K562 (cell line): ENCODE measurements around the gene RIPOR2. TPM values are rescaled to one million over a fixed set of nuclear protein-coding genes. Genes with fewer than 3 reads are reported as not detected.

ENCODE experiments used
- ATAC-seq: fragments of 200-7000 bp; cut with Tn5 transposase; 3 replicates; pipeline ENCODE4 v1.9.1; 2020; ENCODE audit warnings: moderate library complexity
- BruUV-seq: library from RNA; stranded (reverse); fragments of 400-500 nt; replicated peaks from 2 replicates; lab custom pipeline; 2021; lab: Mats Ljungman, UMichigan
- CTCF ChIA-PET: fragments of 300-600 bp; formaldehyde crosslinking; extraction: SDS; loops from one replicate; lab custom pipeline; 2021; ENCODE audit warnings: low intra/inter-chr PET ratio; lab: Yijun Ruan, JAX
- POLR2A ChIA-PET: fragments of 300-600, 350-650 bp; sonication (Branson Sonifier 250); formaldehyde crosslinking; extraction: SDS; loops from one replicate; lab custom pipeline; 2021; ENCODE audit warnings: antibody characterized with exemption, inconsistent platforms; lab: Yijun Ruan, JAX
- DNase-seq, 4 experiments: peaks; one replicate each; pipeline versions ENCODE4 v3.0.0 to v3.0.0-alpha.2; 2011 to 2018; ENCODE audit warnings: low spot score in 3 of 4, mixed read lengths in 3 of 4; ENCODE audit errors: extremely low read depth in 1 of 4
- FAIRE-seq: peaks from 2 replicates; lab custom pipeline; 2011; peaks lifted over from hg19 to GRCh38; lab: Jason Lieb, UNC
- H2AFZ ChIP-seq: 2 replicates; pipeline ENCODE4 v1.6.0; 2011; ENCODE audit warnings: low read depth, low read length, control low read depth, inconsistent platforms
- H3K27ac ChIP-seq: fragments of 200-600 bp; 3 replicates; pipeline ENCODE4 v1.8.0; 2011; ENCODE audit warnings: low read depth, mild to moderate bottlenecking, control low read depth, inconsistent platforms, low read length, moderate library complexity, mixed read lengths; ENCODE audit errors: extremely low read depth
- H3K27me3 ChIP-seq, 2 experiments: fragments of 300-600 bp in 1 of 2; 2 replicates in 1 of 2; 3 replicates in 1 of 2; pipeline versions ENCODE4 v1.6.0 to v1.8.0; 2011; ENCODE audit warnings: inconsistent platforms in 2 of 2, low read length in 2 of 2, mild to moderate bottlenecking in 1 of 2, mixed read lengths in 1 of 2, moderate library complexity in 1 of 2; ENCODE audit not compliant: control insufficient read depth in 2 of 2, insufficient read depth in 2 of 2
- H3K36me3 ChIP-seq: fragments of 300-600 bp; 3 replicates; pipeline ENCODE4 v1.8.0; 2011; ENCODE audit warnings: mild to moderate bottlenecking, low read length, inconsistent platforms; ENCODE audit not compliant: control insufficient read depth, insufficient read depth
- H3K4me1 ChIP-seq, 2 experiments: fragments of 200-600 bp in 1 of 2; replicated peaks in 1 of 2; 2 replicates in 1 of 2; 3 replicates in 1 of 2; pipeline versions ENCODE4 v1.5.1 to v1.8.0; 2011; ENCODE audit warnings: inconsistent platforms in 2 of 2, low read length in 2 of 2, mild to moderate bottlenecking in 1 of 2, mixed read lengths in 1 of 2, moderate library complexity in 1 of 2; ENCODE audit not compliant: control insufficient read depth in 2 of 2, insufficient read depth in 2 of 2
- H3K4me2 ChIP-seq: 2 replicates; pipeline ENCODE4 v1.6.1; 2011; ENCODE audit warnings: low read length, control low read depth, inconsistent platforms, mixed read lengths; ENCODE audit not compliant: insufficient read depth
- H3K4me3 ChIP-seq: fragments of 200-600 bp; sonication (generic), shearing (Covaris generic); 2 replicates; pipeline ENCODE4 v1.5.1; 2016; ENCODE audit warnings: control low read depth, inconsistent platforms
- H3K79me2 ChIP-seq: fragments of 200-600 bp; 3 replicates; pipeline ENCODE4 v1.8.0; 2011; ENCODE audit warnings: low read length, inconsistent platforms; ENCODE audit not compliant: control insufficient read depth, insufficient read depth
- H3K9ac ChIP-seq, 2 experiments: 2 replicates each; pipeline versions ENCODE4 v1.6.0 to v1.6.1; 2011; ENCODE audit warnings: low read depth in 2 of 2, low read length in 2 of 2, control low read depth in 1 of 2, inconsistent platforms in 1 of 2, mild to moderate bottlenecking in 1 of 2, mixed read lengths in 1 of 2; ENCODE audit not compliant: insufficient read depth in 1 of 2
- H3K9me1 ChIP-seq: one replicate; pipeline ENCODE4 v1.6.0; 2011; ENCODE audit warnings: inconsistent platforms, mild to moderate bottlenecking, low read length, moderate library complexity; ENCODE audit not compliant: control insufficient read depth, insufficient read depth
- H3K9me3 ChIP-seq: replicated peaks from 2 replicates; pipeline ENCODE4 v1.5.1; 2011; ENCODE audit warnings: low read depth, low read length, inconsistent platforms; ENCODE audit not compliant: control insufficient read depth, insufficient read depth
- H4K20me1 ChIP-seq: replicated peaks from 2 replicates; pipeline ENCODE4 v1.6.1; 2011; ENCODE audit warnings: low read length, inconsistent platforms, mixed read lengths; ENCODE audit not compliant: control insufficient read depth, insufficient read depth
- CBFA2T2 ChIP-seq: fragments of 450-650 bp; conservative IDR thresholded peaks from 2 replicates; pipeline ENCODE4 v1.6.1; 2017; ENCODE audit warnings: mild to moderate bottlenecking
- HDAC6 ChIP-seq: IDR thresholded peaks from 2 replicates; pipeline ENCODE4 v1.6.1; 2012; ENCODE audit warnings: low read depth, mild to moderate bottlenecking, control low read depth, inconsistent platforms, low read length, moderate library complexity
- HNRNPL ChIP-seq: fragments of 200-400 bp; formaldehyde crosslinking; IDR thresholded peaks from 2 replicates; pipeline ENCODE4 v1.6.1; 2017; ENCODE audit warnings: low read depth, mild to moderate bottlenecking, low read length
- MAFK ChIP-seq: IDR thresholded peaks from 2 replicates; pipeline ENCODE4 v1.6.1; 2011; ENCODE audit warnings: low read length, improper control_type of control experiment
- TEAD2 ChIP-seq: fragments of 450-650 bp; IDR thresholded peaks from 2 replicates; pipeline ENCODE4 v1.6.1; 2016; ENCODE audit warnings: missing genetic modification characterization, control low read depth, missing compliant biosample characterization
- TFAM ChIP-seq: fragments of 250-450 bp; sonication (Bioruptor Pico); conservative IDR thresholded peaks from 2 replicates; pipeline ENCODE4 v1.5.0; 2021; ENCODE audit warnings: mild to moderate bottlenecking, moderate library complexity
- ZBTB5 ChIP-seq: fragments of 450-650 bp; IDR thresholded peaks from 2 replicates; pipeline ENCODE4 v1.6.1; 2017; ENCODE audit warnings: antibody characterized with exemption
- ZNF224 ChIP-seq: sonication (generic); formaldehyde crosslinking; IDR thresholded peaks from 2 replicates; pipeline ENCODE4 v1.8.0; 2022; ENCODE audit warnings: mild to moderate bottlenecking, missing genetic modification reagents
- ZNF717 ChIP-seq: fragments of 250-450 bp; sonication (Bioruptor Pico); IDR thresholded peaks from 2 replicates; pipeline ENCODE4 v1.5.0; 2021
- WGBS: fragments of 100-300 bp; shearing (Covaris generic); methylation state at CpG from one replicate; pipeline ENCODE4 v1.1.6; 2016; ENCODE audit warnings: low coverage, mixed read lengths; ENCODE audit not compliant: insufficient coverage; ENCODE audit errors: missing lambda C conversion rate; 5-methylcytosine and 5-hydroxymethylcytosine counted together
- in situ Hi-C: fragments of 300-500 bp; cut with MboI; formaldehyde crosslinking; loops from 4 replicates; pipeline ENCODE4 v1.15.0; 2018; ENCODE audit warnings: inconsistent platforms, mixed read lengths
- intact Hi-C: fragments of 100-400 bp; cut with micrococcal nuclease; formaldehyde crosslinking; loops from 2 replicates; pipeline ENCODE4 v1.14.2; 2022
- polyA plus RNA-seq, 8 experiments: library from polyadenylated mRNA; depleted of rRNA in 4 of 8; stranded (reverse) in 5 of 8; unstranded in 3 of 8; fragments of >200 nt; fragmentation: Nextera tagmentation in 2 of 8; fragmentation: Illumina TruSeq in 1 of 8; extraction: Ambion mirVana in 2 of 8; extraction: Trizol in 1 of 8; gene quantifications; 2 replicates each; pipeline versions ENCODE4 v1.2.1 to v1.2.3, GENCODE V29; 2011 to 2014; ENCODE audit warnings: inconsistent platforms in 1 of 8, missing spikeins in 1 of 8
- total RNA-seq, 7 experiments: library from RNA; depleted of rRNA in 6 of 7; stranded (reverse); fragments of >200 nt in 6 of 7; fragmentation: Illumina TruSeq in 2 of 7; extraction: Trizol in 2 of 7; gene quantifications; 2 replicates each; pipeline versions ENCODE4 v1.2.1 to v1.2.3, GENCODE V29; 2011 to 2021; ENCODE audit warnings: low replicate concordance in 1 of 7

RIPOR2 gene
- total and polyA plus RNA-seq, 9 of the 15 experiments (the other 6 are each of a cell fraction or from before 2014, with no cell fraction given), result 0.04 to 1.0 (median 0.47) TPM; not detected in 2

- H3K4me3 ChIP-seq, result no peak overlapping the region
- H3K9me3 ChIP-seq, result no peaks in the 10 kb centered on the region; the same call in 1 of the 2 replicates
- ATAC-seq, result no peak
- 1% methylated on average over 12 of the region's 12 CpGs for WGBS
- ChIA-PET POLR2A (interaction anchor here (0.7 to 1.0 kb wide), 2 partner anchors 9 to 313 kb away, joined by 3 to 5 read pairs; no protein-coding TSS in a partner anchor), CTCF (no interaction called here)
- H4K20me1 ChIP-seq, result no peaks in the 10 kb centered on the region
- no peak overlapping the region for H3K4me2 ChIP-seq
- no peak overlapping the region for H3K27ac ChIP-seq
- intact Hi-C loops (no loop called here), in situ Hi-C loops (no loop called here)
- H3K9ac ChIP-seq, result no peak overlapping the region
- no peaks in the 10 kb centered on the region for H3K9me1 ChIP-seq
- TF ChIP-seq ZNF717 (CRISPR knock-in tag) (no peak), ZNF224 (CRISPR knock-in tag) (no peak), CBFA2T2 (no peak), ZBTB5 (no peak), TEAD2 (no peak), TFAM (no peak), HNRNPL (no peak), HDAC6 (no peak), MAFK (no peak)
- no TSS peak for BruUV-seq
- H3K79me2 ChIP-seq, result no peaks in the 10 kb centered on the region
- FAIRE-seq, result no peak
- H2AFZ ChIP-seq, result no peak overlapping the region
- peaks cover 14 to 27% of the 10 kb centered on the region in 2 experiments; a peak in 4 of 5 replicates for H3K27me3 ChIP-seq
- peaks cover 0 to 2% of the 10 kb centered on the region in 2 experiments; a peak in 1 of 5 replicates for H3K4me1 ChIP-seq
- DNase-seq, result no peak
- no peaks in the 10 kb centered on the region for H3K36me3 ChIP-seq
Observed at GRCh38 chr6:24919056-24919892, 16.5 kb downstream of the RIPOR2 start.
